ENCODE results near the gene RIPPLY3.
A peak's percentile ranks its signal among the peaks of the same experiment; 100 is the strongest.

The RIPPLY3 gene

GRCh38 chr21:36964827-36965719 lies 41.4 kb upstream of the RIPPLY3 start:
- no peak for TF ChIP-seq ARNT (IDR thresholded peaks at IDR 0.05)
- peak; percentile 37; the same call in 1 of the 2 replicates for TF ChIP-seq PKNOX1 (IDR thresholded peaks at IDR 0.05)
- no peak for TF ChIP-seq BHLHE40 (IDR thresholded peaks at IDR 0.05; ENCODE audit: borderline replicate concordance)
- no peak for DNase-seq (ENCODE audit: extremely low spot score)
- ChIA-PET CTCF (interaction anchor here (0.7 to 1.5 kb wide), 5 partner anchors 15 to 534 kb away, joined by 3 to 6 read pairs (median 3); no protein-coding TSS in a partner anchor), POLR2A (interaction anchor here (0.8 to 1.0 kb wide), 3 partner anchors 14 to 42 kb away, joined by 3 to 4 read pairs (median 3); partner anchors contain the start of gene RIPPLY3)

GRCh38 chr21:36965720-36966065 lies 40.8 kb upstream of the RIPPLY3 start:
- ChIA-PET CTCF (interaction anchor here (0.6 to 1.5 kb wide), 6 partner anchors 14 to 650 kb away, joined by 3 to 6 read pairs (median 4); no protein-coding TSS in a partner anchor), POLR2A (interaction anchor here (0.8 to 1.0 kb wide), 4 partner anchors 13 to 41 kb away, joined by 3 to 4 read pairs (median 3); partner anchors contain the start of gene RIPPLY3)
- no peak for DNase-seq (ENCODE audit: extremely low spot score)
- no peak for TF ChIP-seq FOXK2 (IDR thresholded peaks at IDR 0.05)
- TF ChIP-seq L3MBTL2 (conservative IDR thresholded peaks at IDR 0.05), result peak; percentile 39; the same call in 1 of the 2 replicates

- peak; percentile 74 for DNase-seq (ENCODE audit: extremely low spot score)
- peak; percentile 27; the same call in 1 of the 2 replicates for TF ChIP-seq L3MBTL2 (conservative IDR thresholded peaks at IDR 0.05)
- TF ChIP-seq NFRKB (IDR thresholded peaks at IDR 0.05), result no peak
- peak; percentile 50; the same call in 1 of the 2 replicates for TF ChIP-seq PKNOX1 (IDR thresholded peaks at IDR 0.05)
- TF ChIP-seq CTBP1 (IDR thresholded peaks at IDR 0.05; ENCODE audit: borderline replicate concordance), result no peak
- TF ChIP-seq ARNT (IDR thresholded peaks at IDR 0.05), result 0 out of 2 replicates have a peak, but pooled peaks have one; percentile 34
- CTCF ChIA-PET, result interaction anchor here (0.6 to 1.7 kb wide), 7 partner anchors 11 to 650 kb away, joined by 3 to 4 read pairs (median 3); no protein-coding TSS in a partner anchor
- POLR2A ChIA-PET, result interaction anchor here (0.8 to 1.3 kb wide), 7 partner anchors 8 to 40 kb away, joined by 3 to 4 read pairs (median 3); partner anchors contain the start of gene RIPPLY3
These were observed 40.3 kb upstream of the RIPPLY3 start, which contains the start of gene HLCS for GRCh38 chr21:36966066-36966820. Gene HLCS, minus strand, starts transcription at chr21:36966669. Its CDS starts 31 bp downstream, at chr21:36966638.

- no peak for TF ChIP-seq L3MBTL2 (conservative IDR thresholded peaks at IDR 0.05)
- no peak for TF ChIP-seq FOXK2 (IDR thresholded peaks at IDR 0.05)
- TF ChIP-seq TARDBP (IDR thresholded peaks at IDR 0.05), result no peak
- no peak for TF ChIP-seq CTBP1 (IDR thresholded peaks at IDR 0.05; ENCODE audit: borderline replicate concordance)
- TF ChIP-seq ELF4 (IDR thresholded peaks at IDR 0.05), result no peak
- no peak for TF ChIP-seq LEF1 (IDR thresholded peaks at IDR 0.05; ENCODE audit: borderline replicate concordance)
- TF ChIP-seq PKNOX1 (IDR thresholded peaks at IDR 0.05), result no peak
- no peak for TF ChIP-seq ZNF384 (IDR thresholded peaks at IDR 0.05)
- no peak for TF ChIP-seq FOXM1 (IDR thresholded peaks at IDR 0.05; ENCODE audit: borderline replicate concordance)
- TF ChIP-seq HDGF (IDR thresholded peaks at IDR 0.05; ENCODE audit: borderline replicate concordance), result no peak
- TF ChIP-seq SUZ12 (IDR thresholded peaks at IDR 0.05), result no peak
- TF ChIP-seq BHLHE40 (IDR thresholded peaks at IDR 0.05; ENCODE audit: borderline replicate concordance), result no peak
- no peak for TF ChIP-seq ARNT (IDR thresholded peaks at IDR 0.05)
- TF ChIP-seq FOXA1 (IDR thresholded peaks at IDR 0.05), result no peak
- no peak for TF ChIP-seq SP1 (IDR thresholded peaks at IDR 0.05)
- no peak for TF ChIP-seq NFRKB (IDR thresholded peaks at IDR 0.05)
- POLR2A ChIA-PET, result interaction anchor here (0.6 to 1.3 kb wide), 4 partner anchors 9 to 29 kb away, joined by 3 read pairs; no protein-coding TSS in a partner anchor
- no peak for DNase-seq (ENCODE audit: extremely low spot score)
- CTCF ChIA-PET, result interaction anchor here (0.6 to 1.7 kb wide), 3 partner anchors 10 to 414 kb away, joined by 3 read pairs; no protein-coding TSS in a partner anchor
These were observed 39.4 kb upstream of the RIPPLY3 start for GRCh38 chr21:36966821-36967768.

GRCh38 chr21:36968414-36968813 lies 38.1 kb upstream of the RIPPLY3 start:
- no peak for DNase-seq (ENCODE audit: extremely low spot score)
- TF ChIP-seq BHLHE40 (IDR thresholded peaks at IDR 0.05; ENCODE audit: borderline replicate concordance), result no peak
- TF ChIP-seq PKNOX1 (IDR thresholded peaks at IDR 0.05), result no peak
- no peak for TF ChIP-seq FOXA1 (IDR thresholded peaks at IDR 0.05)
- no peak for TF ChIP-seq L3MBTL2 (conservative IDR thresholded peaks at IDR 0.05)
- TF ChIP-seq CTBP1 (IDR thresholded peaks at IDR 0.05; ENCODE audit: borderline replicate concordance), result no peak
- TF ChIP-seq ELF4 (IDR thresholded peaks at IDR 0.05), result no peak
- TF ChIP-seq SUZ12 (IDR thresholded peaks at IDR 0.05), result no peak
- no peak for TF ChIP-seq TARDBP (IDR thresholded peaks at IDR 0.05)
- TF ChIP-seq LEF1 (IDR thresholded peaks at IDR 0.05; ENCODE audit: borderline replicate concordance), result no peak
- TF ChIP-seq FOXM1 (IDR thresholded peaks at IDR 0.05; ENCODE audit: borderline replicate concordance), result no peak
- POLR2A ChIA-PET, result no interaction called here
- CTCF ChIA-PET, result no interaction called here
